ENCODE results near the gene ABHD5. TPM values are rescaled to one million over a fixed set of nuclear protein-coding genes. Genes with fewer than 3 reads are reported as not detected.

ABHD5 gene
- total RNA-seq, 1 donor from 2014 or later, result 41.5 TPM

GRCh38 chr3:43695443-43695842 is 4.7 kb downstream of the ABHD5 start:
- Histone ChIP-seq H3K9me3 (no peaks in the 10 kb centered on the region), H3K36me3 (no peaks in the 10 kb centered on the region), H3K27ac (peak overlapping the region; percentile 44), H3K4me1 (peaks cover 25% of the 10 kb centered on the region), H3K27me3 (no peaks in the 10 kb centered on the region), H3K4me3 (no peak overlapping the region)
- intact Hi-C loops (cut with DNase I), result no loop called here
- DNase-seq (no peak), ATAC-seq (no peak)
- no peak for TF ChIP-seq CTCF (IDR thresholded peaks at IDR 0.05)

GRCh38 chr3:43695863-43696262 is 5.1 kb downstream of the ABHD5 start:
- no peak for ATAC-seq
- Histone ChIP-seq H3K9me3 (no peaks in the 10 kb centered on the region), H3K36me3 (no peaks in the 10 kb centered on the region), H3K4me3 (no peak overlapping the region), H3K27me3 (no peaks in the 10 kb centered on the region), H3K4me1 (peaks cover 23% of the 10 kb centered on the region), H3K27ac (peak overlapping the region; percentile 44)
- no peak for DNase-seq
- intact Hi-C loops (cut with DNase I), result no loop called here
- no peak for TF ChIP-seq CTCF (IDR thresholded peaks at IDR 0.05)

GRCh38 chr3:43696441-43696840 is 5.7 kb downstream of the ABHD5 start:
- H3K4me1 ChIP-seq, result peaks cover 23% of the 10 kb centered on the region
- no peak for DNase-seq
- no peak overlapping the region for H3K4me3 ChIP-seq
- no peak for TF ChIP-seq CTCF (IDR thresholded peaks at IDR 0.05)
- no peaks in the 10 kb centered on the region for H3K27me3 ChIP-seq
- intact Hi-C loops (cut with DNase I), result no loop called here
- H3K9me3 ChIP-seq, result no peaks in the 10 kb centered on the region
- H3K36me3 ChIP-seq, result peaks cover 2% of the 10 kb centered on the region
- ATAC-seq, result no peak
- peak overlapping the region; percentile 37 for H3K27ac ChIP-seq

- Histone ChIP-seq H3K27me3 (no peaks in the 10 kb centered on the region), H3K4me3 (no peak overlapping the region), H3K36me3 (peaks cover 6% of the 10 kb centered on the region), H3K9me3 (no peaks in the 10 kb centered on the region), H3K4me1 (peaks cover 23% of the 10 kb centered on the region), H3K27ac (no peak overlapping the region)
- no peak for ATAC-seq
- TF ChIP-seq CTCF (IDR thresholded peaks at IDR 0.05), result no peak
- intact Hi-C loops (cut with DNase I), result no loop called here
- DNase-seq, result no peak
Observed at GRCh38 chr3:43696881-43697280, 6.1 kb downstream of the ABHD5 start.

GRCh38 chr3:43699864-43700263 is 9.1 kb downstream of the ABHD5 start:
- H3K4me3 ChIP-seq, result no peak overlapping the region
- ATAC-seq (peak; percentile 41), DNase-seq (no peak)
- TF ChIP-seq CTCF (IDR thresholded peaks at IDR 0.05), result no peak
- H3K9me3 ChIP-seq, result no peaks in the 10 kb centered on the region
- H3K36me3 ChIP-seq, result peaks cover 23% of the 10 kb centered on the region
- no peak overlapping the region for H3K27ac ChIP-seq
- intact Hi-C loops (cut with DNase I), result no loop called here
- no peaks in the 10 kb centered on the region for H3K27me3 ChIP-seq
- H3K4me1 ChIP-seq, result peaks cover 4% of the 10 kb centered on the region

GRCh38 chr3:43704697-43705096 is 14.0 kb downstream of the ABHD5 start:
- H3K9me3 ChIP-seq, result no peaks in the 10 kb centered on the region
- H3K27ac ChIP-seq, result no peak overlapping the region
- intact Hi-C loops (cut with DNase I), result no loop called here
- H3K4me3 ChIP-seq, result no peak overlapping the region
- no peaks in the 10 kb centered on the region for H3K27me3 ChIP-seq
- ATAC-seq (no peak), DNase-seq (no peak)
- peaks cover 23% of the 10 kb centered on the region for H3K36me3 ChIP-seq
- no peak for TF ChIP-seq CTCF (IDR thresholded peaks at IDR 0.05)
- H3K4me1 ChIP-seq, result peaks cover 4% of the 10 kb centered on the region

Measured in upper lobe of right lung (tissue), 1 donor.